GM21526 (cell line): ENCODE results near the gene FAM181A.
A peak's percentile ranks its signal among the peaks of the same experiment; 100 is the strongest.

Experiments
- ATAC-seq: cut with Tn5 transposase; IDR thresholded peaks from one replicate; pipeline ENCODE4 v1.9.1; 2021; ENCODE audit warnings: moderate library complexity; ENCODE audit not compliant: unreplicated experiment, low FRiP score

FAM181A gene

DNA sequence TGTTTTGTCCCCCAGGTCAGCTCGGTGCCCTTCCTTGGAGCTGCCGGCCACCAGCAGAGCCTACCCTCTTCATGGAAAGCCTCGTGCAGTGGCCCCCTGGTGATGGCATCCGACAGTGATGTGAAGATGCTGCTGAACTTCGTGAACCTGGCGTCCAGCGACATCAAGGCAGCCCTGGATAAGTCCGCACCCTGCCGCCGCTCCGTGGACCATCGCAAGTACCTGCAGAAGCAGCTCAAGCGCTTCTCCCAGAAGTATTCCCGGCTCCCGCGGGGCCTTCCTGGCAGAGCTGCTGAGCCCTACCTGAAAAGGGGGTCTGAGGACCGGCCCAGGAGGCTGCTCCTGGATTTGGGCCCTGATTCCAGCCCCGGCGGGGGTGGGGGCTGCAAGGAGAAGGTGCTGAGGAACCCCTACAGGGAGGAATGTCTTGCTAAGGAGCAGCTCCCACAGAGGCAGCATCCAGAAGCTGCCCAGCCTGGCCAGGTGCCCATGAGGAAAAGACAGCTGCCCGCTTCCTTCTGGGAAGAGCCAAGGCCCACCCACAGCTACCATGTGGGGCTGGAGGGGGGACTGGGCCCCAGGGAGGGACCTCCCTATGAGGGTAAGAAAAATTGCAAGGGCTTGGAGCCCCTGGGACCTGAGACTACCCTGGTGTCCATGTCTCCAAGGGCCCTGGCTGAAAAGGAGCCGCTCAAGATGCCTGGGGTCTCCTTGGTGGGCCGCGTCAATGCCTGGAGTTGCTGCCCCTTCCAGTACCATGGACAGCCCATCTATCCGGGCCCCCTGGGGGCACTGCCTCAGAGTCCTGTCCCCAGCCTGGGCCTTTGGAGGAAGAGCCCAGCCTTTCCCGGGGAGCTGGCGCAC lies 1.3 kb downstream of the FAM181A start:
- ATAC-seq, result no peak

DNA sequence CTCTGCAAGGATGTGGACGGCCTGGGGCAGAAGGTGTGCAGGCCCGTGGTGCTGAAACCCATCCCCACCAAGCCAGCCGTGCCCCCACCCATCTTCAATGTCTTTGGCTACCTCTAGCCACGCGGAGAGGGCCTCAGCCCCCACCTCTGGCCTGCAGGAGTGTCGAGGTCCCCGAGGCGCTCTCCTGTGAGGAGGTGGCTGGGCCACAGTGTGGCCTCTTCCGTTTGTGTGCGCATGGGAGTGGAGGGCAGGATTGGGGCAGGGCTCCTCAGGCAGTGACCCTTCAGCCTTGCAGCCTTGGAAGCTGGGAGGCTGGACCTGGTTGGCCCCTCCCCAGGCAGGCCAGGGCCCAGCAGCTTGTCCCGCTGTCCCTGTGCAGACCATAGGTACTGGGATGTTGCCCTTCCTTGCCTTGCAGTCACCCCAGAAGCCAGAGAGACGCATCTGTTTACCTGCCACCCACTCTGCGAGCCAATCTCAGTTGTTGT lies 1.9 kb downstream of the FAM181A start:
- ATAC-seq, result no peak

DNA sequence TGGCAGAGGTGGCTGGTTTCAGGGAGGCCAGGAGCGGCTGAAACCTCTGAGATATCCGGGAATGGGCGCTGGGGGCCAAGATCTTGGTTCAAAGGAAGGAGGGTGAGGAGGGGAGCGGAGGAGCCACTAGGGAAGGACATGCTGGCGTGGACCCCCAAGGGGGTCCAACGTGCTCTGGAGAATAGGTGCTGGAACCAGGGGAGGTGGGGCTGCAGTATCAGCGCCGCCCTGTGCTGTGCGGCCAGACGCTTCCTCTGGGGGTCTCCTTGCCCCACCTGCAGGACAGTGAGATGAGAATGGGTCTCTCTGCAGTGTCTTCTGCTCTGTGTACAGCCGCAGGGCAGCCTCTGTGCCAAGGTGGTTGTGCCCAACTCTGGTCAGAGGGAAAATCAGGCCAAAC lies 2.5 kb downstream of the FAM181A start:
- no peak for ATAC-seq

DNA sequence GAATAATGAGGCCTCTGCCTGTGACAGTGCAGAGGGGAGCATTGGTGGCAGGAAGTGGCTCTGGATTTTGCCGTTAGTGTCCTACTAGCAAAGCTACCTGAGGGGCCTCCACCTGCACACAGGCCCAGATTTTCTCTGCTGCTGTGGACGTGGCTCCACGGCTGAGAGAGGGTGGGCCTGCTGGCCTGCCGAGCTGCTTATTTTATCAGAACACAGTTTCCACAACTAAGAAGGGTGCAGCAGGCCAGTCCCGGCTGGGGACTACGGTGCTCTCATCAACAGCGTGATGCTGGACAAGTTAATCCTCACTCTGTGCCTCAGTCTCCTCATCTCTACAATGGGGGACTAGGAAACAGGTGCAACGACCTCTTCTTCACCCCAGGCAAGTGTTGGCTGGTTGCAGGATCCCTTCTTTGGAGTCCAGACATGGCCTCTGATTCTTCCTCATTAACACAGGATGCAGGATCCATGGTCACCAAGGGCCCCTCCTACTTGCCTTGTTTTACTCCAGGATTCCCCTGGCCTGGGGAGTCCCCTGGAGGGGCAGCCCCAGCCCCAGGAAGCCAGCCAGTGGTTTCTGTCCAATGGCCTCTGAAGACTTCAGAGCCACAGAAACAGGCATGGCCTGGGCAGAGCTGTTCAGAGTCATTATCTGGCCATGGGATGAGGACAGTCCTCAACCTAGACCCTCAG lies 3.3 kb downstream of the FAM181A start:
- no peak for ATAC-seq

DNA sequence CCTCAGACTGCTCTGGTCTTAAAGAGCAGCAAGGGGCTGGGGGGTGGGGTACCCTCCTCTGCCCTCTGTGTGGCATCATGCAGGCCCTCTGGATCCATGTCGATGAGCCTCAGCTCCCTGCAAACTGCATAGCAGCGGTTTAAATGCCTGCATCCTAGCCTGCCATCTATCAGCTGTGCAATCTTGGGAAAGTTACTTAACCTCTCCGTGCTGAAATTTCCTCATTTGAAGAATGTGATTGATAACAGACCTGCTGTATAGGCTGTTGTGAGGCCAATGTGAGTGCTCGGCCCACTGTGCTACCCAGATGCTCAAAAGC lies 3.8 kb downstream of the FAM181A start:
- no peak for ATAC-seq

GRCh38 chr14:93932642-93933041 lies 5.5 kb downstream of the FAM181A start:
- no peak for ATAC-seq

- no peak for ATAC-seq
Observed at GRCh38 chr14:93935213-93935612, 8.1 kb downstream of the FAM181A start.

DNA sequence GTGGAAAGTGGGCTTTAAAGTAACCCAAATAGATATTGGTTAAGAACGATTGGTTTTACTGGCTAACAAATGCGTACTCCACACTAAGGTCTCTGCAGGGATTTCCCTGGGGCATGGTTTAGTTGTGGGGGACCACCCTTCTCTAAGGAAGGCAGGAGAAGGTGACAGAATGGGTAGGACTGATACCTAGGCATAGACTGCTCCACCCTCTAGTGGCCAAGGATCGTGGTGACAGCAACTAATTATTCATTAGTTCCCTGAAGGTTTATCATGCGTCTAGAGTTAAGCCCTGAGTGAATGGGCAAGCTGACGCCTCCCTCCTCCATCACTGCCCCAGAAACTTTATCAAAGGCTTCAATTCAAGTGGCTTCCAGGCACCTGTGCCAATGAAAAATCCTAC lies 9.1 kb downstream of the FAM181A start:
- ATAC-seq, result no peak

GRCh38 chr14:93936926-93937325 lies 9.8 kb downstream of the FAM181A start:
- no peak for ATAC-seq

GRCh38 chr14:93937519-93937918 lies 10.4 kb downstream of the FAM181A start:
- no peak for ATAC-seq

DNA sequence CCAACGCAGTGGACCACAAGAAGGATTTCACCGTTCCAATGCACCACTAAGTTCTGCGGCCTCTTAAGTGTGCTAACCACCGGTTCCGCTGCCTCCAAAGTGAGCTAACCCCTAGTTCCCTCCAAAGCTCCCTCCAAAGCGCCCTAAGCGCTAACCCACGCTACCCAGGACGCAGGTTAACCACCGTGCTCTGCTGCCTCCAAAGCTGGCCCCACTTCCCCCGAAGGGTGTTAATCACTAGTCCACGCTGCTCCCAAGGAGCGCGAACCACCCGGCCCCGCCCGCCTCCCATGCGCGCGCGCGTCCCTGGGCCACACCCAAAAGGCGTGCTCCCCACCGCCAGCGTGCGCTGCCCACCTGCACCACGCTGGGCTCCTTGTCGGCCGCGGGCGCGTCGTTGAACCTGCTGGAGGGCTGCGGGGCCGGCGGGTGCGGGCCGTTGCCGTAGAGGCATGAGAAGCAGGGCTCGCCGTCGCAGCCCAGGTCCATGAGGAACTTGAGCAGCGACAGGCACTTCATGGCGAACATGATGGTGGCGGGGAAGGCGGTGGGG lies 11.7 kb downstream of the FAM181A start:
- no peak for ATAC-seq

DNA sequence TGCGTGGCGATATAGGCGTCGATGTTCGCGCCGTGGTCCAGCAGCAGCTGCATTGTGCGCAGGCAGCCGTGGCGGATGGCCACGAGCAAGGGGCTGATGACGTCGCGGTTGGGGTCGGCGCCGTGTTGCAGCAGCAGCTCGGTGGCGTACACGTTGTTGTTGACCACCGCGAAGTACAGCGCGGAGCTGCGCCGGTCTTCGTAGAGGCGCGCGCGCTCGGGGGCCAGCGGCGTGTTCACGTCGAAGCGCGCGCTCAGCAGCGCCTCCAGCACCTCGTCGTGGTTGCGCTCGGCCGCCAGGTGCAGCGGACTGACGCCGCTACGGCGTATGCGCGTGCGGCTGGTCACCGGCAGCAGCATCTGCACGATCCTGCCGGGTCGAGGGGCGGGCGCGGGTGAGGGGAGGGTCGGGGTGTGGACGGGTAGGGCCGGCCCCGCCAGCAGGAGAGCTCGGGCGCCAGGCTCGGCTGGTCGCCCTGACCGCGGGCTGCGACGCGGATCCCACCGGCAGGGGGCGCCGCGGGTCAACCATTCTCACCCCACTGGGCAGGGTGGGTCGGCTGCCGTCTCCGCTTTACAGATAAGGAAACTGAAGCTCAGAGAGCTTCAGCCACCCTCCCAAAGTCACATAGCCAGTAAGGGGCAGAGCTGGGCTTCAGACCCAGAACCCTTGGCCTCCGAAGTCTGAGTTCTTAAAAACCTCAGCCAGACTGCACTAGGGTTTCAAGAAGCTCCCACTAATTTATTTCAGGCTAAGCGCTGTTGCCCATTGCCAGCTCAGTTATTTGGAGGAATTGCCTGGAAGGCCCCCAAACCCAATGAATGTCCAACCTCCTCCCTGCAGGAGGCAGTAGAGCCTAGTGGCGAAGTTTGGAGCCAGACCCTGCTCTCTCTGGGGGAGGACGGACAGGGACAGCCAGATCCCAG lies 12.4 kb downstream of the FAM181A start:
- ATAC-seq, result peak; percentile 88

GRCh38 chr14:93940437-93940836 lies 13.3 kb downstream of the FAM181A start:
- ATAC-seq, result no peak

GRCh38 chr14:93941293-93941910 lies 14.3 kb downstream of the FAM181A start:
- no peak for ATAC-seq

DNA sequence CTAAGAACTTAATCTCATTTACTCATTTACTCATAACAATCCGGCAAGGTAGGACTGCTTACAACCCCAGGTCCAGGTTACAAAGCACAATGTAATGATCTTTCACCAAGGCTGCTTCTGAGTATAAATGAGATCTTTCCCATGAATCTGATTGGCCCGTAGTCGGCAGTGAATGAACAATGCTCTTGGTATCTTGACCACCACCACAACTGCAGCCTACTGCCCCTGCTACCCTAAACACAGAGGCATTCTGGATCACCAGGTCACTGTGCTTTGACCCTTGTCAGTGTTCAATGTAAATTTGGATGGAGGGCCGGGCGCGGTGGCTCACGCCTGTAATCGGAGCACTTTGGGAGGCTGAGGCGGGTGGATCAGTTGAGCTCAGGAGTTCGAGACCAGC lies 15.9 kb downstream of the FAM181A start:
- no peak for ATAC-seq

DNA sequence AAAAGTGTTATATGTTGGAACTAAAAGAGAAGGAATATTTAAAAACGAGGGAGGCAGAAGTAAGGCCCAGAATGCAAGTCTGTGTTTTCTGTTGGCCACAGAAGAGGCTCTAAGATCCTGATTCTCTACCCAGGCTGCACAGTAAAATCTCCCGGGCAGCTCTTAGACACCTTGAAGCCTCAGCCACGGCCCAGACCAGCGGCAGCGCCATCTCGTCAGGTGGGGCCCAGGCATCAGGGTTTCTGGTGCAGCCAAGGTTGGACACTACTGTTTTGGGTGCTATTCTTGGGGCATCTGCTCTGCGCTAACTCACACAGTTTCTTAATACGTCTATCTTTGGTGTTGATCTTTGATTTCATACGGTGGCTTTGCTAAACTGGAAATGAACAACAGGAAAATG lies 16.8 kb downstream of the FAM181A start:
- no peak for ATAC-seq

- no peak for ATAC-seq
Observed at GRCh38 chr14:93944348-93945069, 17.4 kb downstream of the FAM181A start.

- no peak for ATAC-seq
Observed at GRCh38 chr14:93945070-93945399, 17.9 kb downstream of the FAM181A start.

GRCh38 chr14:93946104-93946503 lies 19.0 kb downstream of the FAM181A start:
- ATAC-seq, result no peak
